ENCODE data around the gene SIAH2. TPM values are rescaled to one million over a fixed set of nuclear protein-coding genes. Genes with fewer than 3 reads are reported as not detected.
A peak's percentile ranks its signal among the peaks of the same experiment; 100 is the strongest.

The SIAH2 gene
- total RNA-seq, 1 donor from 2014 or later = 44.8 TPM

GRCh38 chr3:150733373-150733935, 29.5 kb downstream of the SIAH2 start:
- ATAC-seq = peak; percentile 2

- ATAC-seq = no peak
Measured at GRCh38 chr3:150729682-150730360, 33.1 kb downstream of the SIAH2 start.

- ATAC-seq = peak; percentile 91
Measured at GRCh38 chr3:150727653-150728502, 35.1 kb downstream of the SIAH2 start.

- peak; percentile 84 for ATAC-seq
Measured at GRCh38 chr3:150725548-150725947, 37.4 kb downstream of the SIAH2 start.

- peak; percentile 60 for ATAC-seq
Measured at GRCh38 chr3:150723946-150724345, 39.0 kb downstream of the SIAH2 start.

DNA sequence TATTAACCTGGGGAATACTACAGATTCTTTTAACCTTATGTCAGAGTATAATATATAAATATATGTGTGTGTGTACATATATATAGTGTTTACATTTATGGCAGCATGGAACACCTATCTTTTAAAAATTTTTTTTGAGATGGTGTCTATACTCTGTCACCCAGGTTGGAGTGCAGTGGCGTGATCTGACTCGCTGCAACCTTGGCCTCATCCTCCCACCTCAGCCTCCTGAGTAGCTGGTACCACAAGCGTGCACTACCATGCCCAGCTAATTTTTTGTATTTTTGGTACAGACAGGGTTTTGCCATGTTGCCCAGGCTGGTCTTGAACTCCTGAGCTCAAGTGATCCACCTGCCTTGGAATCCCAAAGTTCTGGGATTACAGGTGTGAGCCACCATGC, 40.7 kb downstream of the SIAH2 start:
- ATAC-seq = no peak

DNA sequence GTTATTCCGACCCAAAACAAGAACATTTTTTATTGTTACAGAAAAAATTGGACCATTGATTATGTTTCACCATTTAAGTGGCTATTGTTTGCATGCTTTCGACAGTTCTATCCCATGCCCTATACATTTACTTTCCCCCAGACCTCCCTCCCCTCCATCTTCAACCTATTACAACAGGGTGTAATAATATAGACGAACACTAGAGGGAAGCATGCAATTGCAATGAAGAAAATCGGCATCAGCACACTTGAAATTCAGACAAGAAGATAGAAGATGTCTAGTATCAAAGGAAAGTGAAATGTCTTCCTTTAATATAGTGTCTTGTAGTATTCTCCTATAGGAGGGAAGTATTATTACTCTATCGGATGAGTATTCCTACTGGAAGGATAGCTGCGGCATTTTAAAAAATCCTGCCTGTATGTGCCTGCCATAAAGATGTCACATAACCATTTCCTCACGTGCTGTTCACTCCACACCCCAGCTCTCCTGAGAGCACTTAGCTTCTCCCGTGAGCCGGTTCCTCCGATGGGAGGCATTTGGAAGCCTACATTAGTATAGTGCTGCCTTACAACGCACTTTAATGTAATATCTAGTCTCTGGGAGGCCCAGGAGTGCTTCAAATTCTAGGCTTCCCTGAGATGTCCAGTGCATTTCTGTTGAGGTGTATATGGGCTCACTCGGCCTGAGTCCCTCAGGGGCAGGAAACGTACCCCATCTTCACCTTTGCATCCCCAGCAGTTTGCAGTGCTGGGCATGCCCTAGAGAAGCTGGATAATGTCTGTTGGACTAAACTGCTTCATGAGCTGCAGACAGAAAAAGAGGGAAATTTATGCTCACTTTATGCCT, 41.5 kb downstream of the SIAH2 start:
- ATAC-seq = peak; percentile 48

DNA sequence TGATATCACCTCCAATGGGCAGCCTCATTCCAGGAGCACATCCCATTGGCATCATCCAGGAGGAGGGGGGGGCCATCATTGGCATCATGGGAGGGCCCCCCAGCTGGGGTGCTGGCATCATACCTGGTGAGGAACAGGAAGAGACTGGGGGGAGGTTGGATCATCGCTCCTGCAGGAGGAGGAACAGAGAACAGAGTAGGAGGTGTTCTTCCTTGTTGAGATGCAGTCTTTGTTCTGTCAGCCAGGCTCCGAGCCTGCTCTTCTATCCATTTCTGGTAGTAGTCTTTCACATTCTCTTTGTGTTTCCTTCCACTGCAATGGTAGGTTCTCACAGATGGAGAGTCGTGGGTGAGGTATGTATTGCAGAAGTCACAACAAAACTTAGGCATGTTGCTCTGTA, 42.5 kb downstream of the SIAH2 start:
- ATAC-seq = no peak

- ATAC-seq = no peak
Measured at GRCh38 chr3:150710097-150710496, 52.9 kb downstream of the SIAH2 start.

DNA sequence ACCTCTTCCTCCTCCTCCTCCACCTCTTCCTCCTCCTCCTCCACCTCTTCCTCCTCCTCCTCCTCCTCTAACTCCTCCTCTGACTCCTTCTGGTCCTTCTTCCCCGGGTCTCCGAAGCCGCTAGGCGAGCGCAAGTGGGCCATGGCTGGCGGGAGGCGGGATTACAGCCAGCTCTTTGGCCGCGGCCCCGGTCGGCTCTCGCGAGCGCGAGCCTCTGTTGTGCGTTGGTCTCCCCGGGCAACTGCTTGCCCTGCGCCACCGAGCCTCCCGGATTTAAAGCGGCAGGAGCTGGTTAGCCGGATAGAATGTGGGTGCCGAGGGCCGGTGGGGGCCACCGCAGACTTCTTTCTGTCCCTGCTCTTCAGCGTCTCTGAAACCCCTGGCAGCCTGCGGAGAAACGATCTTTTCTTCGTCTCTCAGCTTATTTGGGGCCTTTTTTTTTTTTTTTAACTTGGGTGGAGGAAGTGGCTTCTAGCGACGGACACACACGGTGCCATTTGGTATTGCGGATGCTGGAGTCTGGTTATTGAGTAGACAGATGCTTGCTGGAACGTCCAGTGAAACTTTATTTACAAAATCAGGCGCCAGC, 59.1 kb downstream of the SIAH2 start, which contains the start of gene ERICH6:
ERICH6 (minus strand) TSS at position 165 of the 589 bp plus-strand sequence; CDS start at position 143, 22 bp downstream.
- peak; percentile 97 for ATAC-seq

GRCh38 chr3:150703299-150703755, 59.6 kb downstream of the SIAH2 start:
- peak; percentile 59 for ATAC-seq

DNA sequence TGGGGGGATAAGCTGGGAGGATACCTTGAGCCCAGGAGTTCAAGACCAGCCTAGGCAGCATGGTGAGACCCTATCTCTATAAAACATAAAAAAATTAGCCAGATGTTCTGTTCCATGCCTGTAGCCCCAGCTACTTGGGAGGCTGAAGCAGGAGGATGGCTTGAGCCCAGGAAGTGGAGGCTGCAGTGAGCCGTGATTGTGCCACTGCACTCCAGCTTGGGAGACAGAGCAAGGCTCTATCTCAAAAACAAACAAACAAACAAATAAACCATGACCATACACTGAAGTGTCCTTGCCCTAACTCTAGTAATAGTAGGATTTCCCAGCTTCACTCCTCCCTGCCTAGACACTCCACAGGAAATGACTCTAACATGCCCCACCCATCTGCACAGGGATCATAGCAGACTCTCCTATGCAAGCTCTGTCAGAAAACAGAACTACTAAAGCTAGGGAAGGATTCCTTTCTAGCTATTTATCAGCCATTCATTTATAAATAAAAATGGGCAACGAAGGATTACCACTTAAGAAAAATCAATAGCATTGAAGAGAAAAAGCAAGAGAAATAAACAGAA, 63.8 kb downstream of the SIAH2 start:
- peak; percentile 64 for ATAC-seq

GRCh38 chr3:150697646-150698045, 65.3 kb downstream of the SIAH2 start:
- no peak for ATAC-seq

GRCh38 chr3:150691414-150692040, 71.4 kb downstream of the SIAH2 start:
- no peak for ATAC-seq

Other genes starting within 250 kb of the SIAH2 start
- gene SERP1, start 216.7 kb downstream of the SIAH2 start, total RNA-seq = 55.5 TPM
- 69.0 TPM for gene EIF2A, start 216.4 kb downstream of the SIAH2 start, total RNA-seq
- 68.7 TPM for gene SELENOT, start 159.8 kb downstream of the SIAH2 start, total RNA-seq
- not detected for gene ERICH6, start 59.2 kb downstream of the SIAH2 start, total RNA-seq
- not detected for gene MINDY4B, start 142.3 kb upstream of the SIAH2 start, total RNA-seq
- gene CLRN1, start 209.6 kb upstream of the SIAH2 start, total RNA-seq = not detected

Data from esophagus mucosa (tissue), 1 donor.